Measurements from ENCODE around the gene OTUD3.

- TF ChIP-seq CTCF (IDR thresholded peaks at IDR 0.05; ENCODE audit: poor library complexity), result no peak
- TF ChIP-seq EZH2 (IDR thresholded peaks at IDR 0.05; ENCODE audit: borderline replicate concordance), result no peak
- TF ChIP-seq EZH2phosphoT487 (IDR thresholded peaks at IDR 0.05; ENCODE audit: low read depth, severe bottlenecking, unreplicated experiment), result no peak
Observed at GRCh38 chr1:19850214-19850613, 32.0 kb upstream of the OTUD3 start.

Data from hepatocyte (in vitro differentiated cells).